Small intestine (tissue), 7 donors: ENCODE results near the gene ADAP1. TPM values are rescaled to one million over a fixed set of nuclear protein-coding genes. Genes with fewer than 3 reads are reported as not detected.

Source experiments
- DNase-seq, 2 donors: peaks; one replicate each; pipeline versions ENCODE4 v3.0.0 to v3.0.0-alpha.2; 2013
- FAIRE-seq: peaks from 2 replicates; lab custom pipeline; 2012; peaks lifted over from hg19 to GRCh38; lab: Jason Lieb, UNC
- H3K27ac ChIP-seq, 3 donors: one replicate each; pipeline ENCODE4 v1.5.1; 2013; ENCODE audit warnings: low read length in 2 of 3, mild to moderate bottlenecking in 2 of 3, control low read depth in 1 of 3, inconsistent platforms in 1 of 3, low read depth in 1 of 3, moderate library complexity in 1 of 3
- H3K27me3 ChIP-seq, 3 donors: one replicate each; pipeline ENCODE4 v1.6.1; 2013; ENCODE audit warnings: low read length in 3 of 3, inconsistent platforms in 1 of 3; ENCODE audit not compliant: control insufficient read depth in 3 of 3, insufficient read depth in 3 of 3
- H3K36me3 ChIP-seq, 3 donors: one replicate each; pipeline ENCODE4 v1.6.1; 2013; ENCODE audit warnings: low read length in 3 of 3, inconsistent platforms in 1 of 3, low read depth in 1 of 3, mild to moderate bottlenecking in 1 of 3, moderate library complexity in 1 of 3; ENCODE audit not compliant: control insufficient read depth in 3 of 3, insufficient read depth in 2 of 3
- H3K4me1 ChIP-seq, 3 donors: one replicate each; pipeline ENCODE4 v1.6.1; 2013; ENCODE audit warnings: low read length in 2 of 3, inconsistent platforms in 1 of 3, low read depth in 1 of 3, mild to moderate bottlenecking in 1 of 3, moderate library complexity in 1 of 3; ENCODE audit not compliant: control insufficient read depth in 3 of 3, insufficient read depth in 2 of 3
- H3K4me3 ChIP-seq, 3 donors: one replicate each; pipeline ENCODE4 v1.5.1; 2013; ENCODE audit warnings: low read length in 3 of 3, control low read depth in 1 of 3, inconsistent platforms in 1 of 3, low read depth in 1 of 3, mild to moderate bottlenecking in 1 of 3, moderate library complexity in 1 of 3
- H3K9me3 ChIP-seq, 2 donors: one replicate each; pipeline ENCODE4 v1.6.1; 2013; ENCODE audit warnings: low read depth in 1 of 2, low read length in 1 of 2; ENCODE audit not compliant: control insufficient read depth in 2 of 2, insufficient read depth in 1 of 2
- WGBS, 3 donors: extraction: QIAGEN DNeasy Blood & Tissue Kit; methylation state at CpG; one replicate each; pipeline ENCODE4 v1.1.7; 2013; 5-methylcytosine and 5-hydroxymethylcytosine counted together
- polyA plus RNA-seq, 4 donors: library from polyadenylated mRNA; stranded (reverse) in 3 of 4; unstranded in 1 of 4; fragments of 200-250 nt in 3 of 4; fragments of 120-200 nt in 1 of 4; gene quantifications; one replicate each; pipeline versions ENCODE4 v1.2.1 to v1.2.3, GENCODE V29; 2013
- donor health status: healthy with polysubstance abuse.
- donor health status: control.
- donor health status: control.
- donor health status: Bipolar disorder and iron deficiency.
- donor health status: healthy.

Gene ADAP1
- polyA plus RNA-seq, 4 donors, result 69.2 to 113 (median 86.7) TPM

GRCh38 chr7:888081-889024 is 66.1 kb downstream of the ADAP1 start:
- FAIRE-seq, result no peak
- peaks cover 8 to 92% (median 24%) of the 10 kb centered on the region in 3 donors for H3K36me3 ChIP-seq
- H3K27ac ChIP-seq, result no peak overlapping the region

GRCh38 chr7:887488-887820 is 67.0 kb downstream of the ADAP1 start:
- whole genome bisulfite sequencing, 3 donors, result 91 to 95% (median 94%) methylated on average over 18 of the region's 18 CpGs
- H3K36me3 ChIP-seq, result peaks cover 8 to 92% (median 18%) of the 10 kb centered on the region in 3 donors
- no peaks in the 10 kb centered on the region for H3K27me3 ChIP-seq
- no peak overlapping the region for H3K27ac ChIP-seq
- DNase-seq (no peak), FAIRE-seq (no peak)
- peaks cover 0 to 2% of the 10 kb centered on the region in 2 donors for H3K9me3 ChIP-seq
- no peak overlapping the region for H3K4me3 ChIP-seq
- no peaks in the 10 kb centered on the region for H3K4me1 ChIP-seq

More at GRCh38 chr7:888081-889024, 66.1 kb downstream of the ADAP1 start:
- H3K4me1 ChIP-seq, result no peaks in the 10 kb centered on the region
- H3K9me3 ChIP-seq, result peaks cover 0 to 7% of the 10 kb centered on the region in 2 donors
- no peak overlapping the region for H3K4me3 ChIP-seq
- no peaks in the 10 kb centered on the region for H3K27me3 ChIP-seq
- WGBS, 3 donors, result 90 to 94% (median 93%) methylated on average over 42 to 43 of the region's 43 CpGs
- no peak for DNase-seq

GRCh38 chr7:886626-887487 is 67.6 kb downstream of the ADAP1 start:
- no peak overlapping the region for H3K27ac ChIP-seq
- no peaks in the 10 kb centered on the region for H3K4me1 ChIP-seq
- H3K4me3 ChIP-seq, result no peak overlapping the region
- WGBS, 3 donors, result 94 to 96% (median 96%) methylated on average over 39 to 40 of the region's 40 CpGs
- FAIRE-seq (no peak), DNase-seq (no peak)
- H3K36me3 ChIP-seq, result peaks cover 8 to 90% (median 12%) of the 10 kb centered on the region in 3 donors
- H3K27me3 ChIP-seq, result no peaks in the 10 kb centered on the region
- no peaks in the 10 kb centered on the region for H3K9me3 ChIP-seq

GRCh38 chr7:885893-886625 is 68.4 kb downstream of the ADAP1 start:
- no peak for DNase-seq
- 82 to 93% (median 89%) methylated on average over 30 of the region's 30 CpGs for WGBS, 3 donors
- no peak for FAIRE-seq
- H3K27ac ChIP-seq, result no peak overlapping the region
- no peaks in the 10 kb centered on the region for H3K4me1 ChIP-seq
- no peak overlapping the region for H3K4me3 ChIP-seq
- H3K27me3 ChIP-seq, result no peaks in the 10 kb centered on the region
- H3K36me3 ChIP-seq, result peaks cover 0 to 88% (median 6%) of the 10 kb centered on the region in 3 donors
- H3K9me3 ChIP-seq, result no peaks in the 10 kb centered on the region

- no peak overlapping the region for H3K4me3 ChIP-seq
- H3K27ac ChIP-seq, result no peak overlapping the region
- no peaks in the 10 kb centered on the region for H3K9me3 ChIP-seq
- H3K27me3 ChIP-seq, result no peaks in the 10 kb centered on the region
- FAIRE-seq, result no peak
- WGBS, 3 donors, result 73 to 86% (median 82%) methylated on average over 22 to 25 of the region's 25 CpGs
- H3K36me3 ChIP-seq, result peaks cover 0 to 87% (median 4%) of the 10 kb centered on the region in 3 donors
- H3K4me1 ChIP-seq, result no peaks in the 10 kb centered on the region
- DNase-seq, result no peak
These were observed 69.1 kb downstream of the ADAP1 start for GRCh38 chr7:885261-885892.

GRCh38 chr7:884191-885003 is 70.1 kb downstream of the ADAP1 start:
- no peak for DNase-seq
- H3K36me3 ChIP-seq, result peaks cover 0 to 93% (median 4%) of the 10 kb centered on the region in 3 donors
- H3K4me3 ChIP-seq, result no peak overlapping the region
- 83 to 87% (median 86%) methylated on average over 31 of the region's 31 CpGs for WGBS, 3 donors
- no peaks in the 10 kb centered on the region for H3K27me3 ChIP-seq
- peaks cover 0 to under 1% (median 0%) of the 10 kb centered on the region in 3 donors for H3K4me1 ChIP-seq
- H3K9me3 ChIP-seq, result no peaks in the 10 kb centered on the region
- no peak for FAIRE-seq
- no peak overlapping the region for H3K27ac ChIP-seq
